ENCODE results near the gene PIK3IP1.

DNA sequence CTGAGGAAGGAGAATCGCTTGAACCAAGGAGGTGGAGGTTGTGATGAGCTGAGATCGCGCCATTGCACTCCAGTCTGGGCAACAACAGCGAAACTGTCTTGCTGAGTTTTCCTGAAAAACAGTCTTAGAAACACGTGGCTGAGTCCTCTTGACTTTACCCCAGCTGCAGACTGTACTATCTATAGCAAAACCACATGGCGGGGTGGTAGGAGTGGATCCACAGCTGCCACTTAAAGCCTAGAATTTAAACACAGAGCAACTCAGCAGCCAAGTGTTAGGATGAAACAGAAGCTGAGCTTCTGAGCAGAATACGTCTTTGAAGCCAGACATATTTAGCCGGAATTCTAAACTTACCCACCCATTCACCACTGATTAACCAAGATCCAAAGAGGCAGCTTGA, 39.7 kb upstream of the PIK3IP1 start:
- TF ChIP-seq, protein P1, sequence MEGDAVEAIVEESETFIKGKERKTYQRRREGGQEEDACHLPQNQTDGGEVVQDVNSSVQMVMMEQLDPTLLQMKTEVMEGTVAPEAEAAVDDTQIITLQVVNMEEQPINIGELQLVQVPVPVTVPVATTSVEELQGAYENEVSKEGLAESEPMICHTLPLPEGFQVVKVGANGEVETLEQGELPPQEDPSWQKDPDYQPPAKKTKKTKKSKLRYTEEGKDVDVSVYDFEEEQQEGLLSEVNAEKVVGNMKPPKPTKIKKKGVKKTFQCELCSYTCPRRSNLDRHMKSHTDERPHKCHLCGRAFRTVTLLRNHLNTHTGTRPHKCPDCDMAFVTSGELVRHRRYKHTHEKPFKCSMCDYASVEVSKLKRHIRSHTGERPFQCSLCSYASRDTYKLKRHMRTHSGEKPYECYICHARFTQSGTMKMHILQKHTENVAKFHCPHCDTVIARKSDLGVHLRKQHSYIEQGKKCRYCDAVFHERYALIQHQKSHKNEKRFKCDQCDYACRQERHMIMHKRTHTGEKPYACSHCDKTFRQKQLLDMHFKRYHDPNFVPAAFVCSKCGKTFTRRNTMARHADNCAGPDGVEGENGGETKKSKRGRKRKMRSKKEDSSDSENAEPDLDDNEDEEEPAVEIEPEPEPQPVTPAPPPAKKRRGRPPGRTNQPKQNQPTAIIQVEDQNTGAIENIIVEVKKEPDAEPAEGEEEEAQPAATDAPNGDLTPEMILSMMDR (IDR thresholded peaks at IDR 0.05; ENCODE audit: low read depth, low read length, poor library complexity, severe bottlenecking): no peak
- TF ChIP-seq EZH2phosphoT487 (IDR thresholded peaks at IDR 0.05; ENCODE audit: borderline replicate concordance, low read length): no peak
